Upper lobe of right lung (tissue), 1 donor: ENCODE results near the gene CNTNAP2. TPM values are rescaled to one million over a fixed set of nuclear protein-coding genes. Genes with fewer than 3 reads are reported as not detected.

ENCODE experiments used
- ATAC-seq: fragments of 200-7000 bp; cut with Tn5 transposase; one replicate; pipeline ENCODE4 v1.9.1; 2020; ENCODE audit warnings: mild to moderate bottlenecking, moderate library complexity
- DNase-seq: peaks from one replicate; pipeline ENCODE4 v3.0.0-alpha.2; 2020
- H3K27ac ChIP-seq: fragments of 200-600 bp; one replicate; pipeline ENCODE4 v1.8.0; 2022
- H3K27me3 ChIP-seq: fragments of 200-600 bp; one replicate; pipeline ENCODE4 v1.8.0; 2022; ENCODE audit warnings: mild to moderate bottlenecking
- H3K36me3 ChIP-seq: fragments of 200-600 bp; one replicate; pipeline ENCODE4 v1.8.0; 2022
- H3K4me1 ChIP-seq: fragments of 200-600 bp; one replicate; pipeline ENCODE4 v1.8.0; 2022
- H3K4me3 ChIP-seq: fragments of 200-600 bp; one replicate; pipeline ENCODE4 v1.8.0; 2022; ENCODE audit warnings: mild to moderate bottlenecking
- H3K9me3 ChIP-seq: fragments of 200-600 bp; one replicate; pipeline ENCODE4 v1.8.0; 2022
- intact Hi-C: fragments of 100-400 bp; cut with DNase I; formaldehyde crosslinking; loops from one replicate; pipeline ENCODE4 v1.11.0; 2022
- total RNA-seq: library from RNA; stranded (reverse); fragmentation: NEBNext Ultra II Directional; extraction: Animal tissue kit (Norgen Biotek cat#: 25700); gene quantifications from one replicate; pipeline ENCODE4 v1.2.1, GENCODE V29; 2021
- TF ChIP-seq, protein P1 (sequence below): fragments of 200-600 bp; IDR thresholded peaks from one replicate; pipeline ENCODE4 v1.8.0; 2022; ENCODE audit warnings: antibody characterized with exemption
- donor health status: DM: no; HTN: yes; CAD: no; lungs with severe emphysema.

CNTNAP2 gene
- total RNA-seq, 1 donor from 2014 or later = 0.41 TPM

DNA sequence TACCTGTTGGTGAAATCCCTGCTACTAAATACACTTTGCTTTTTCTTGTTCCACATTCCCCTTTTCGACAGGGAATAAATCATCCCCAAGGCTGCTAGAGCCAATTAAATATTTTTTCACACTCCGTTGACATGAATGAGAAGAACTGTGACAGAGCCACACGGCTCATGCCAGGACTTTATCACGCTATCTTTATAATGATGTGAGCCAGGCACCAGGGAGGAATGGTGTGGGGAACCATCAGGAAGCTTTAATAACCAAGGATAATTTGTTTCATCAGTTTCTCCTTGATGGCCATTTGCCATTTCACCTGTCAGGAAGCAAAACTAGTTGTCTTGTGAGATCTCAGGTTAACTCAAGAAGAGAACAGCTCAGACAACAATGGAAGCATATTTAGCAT lies 2280.9 kb downstream of the CNTNAP2 start:
- DNase-seq (no peak), ATAC-seq (no peak)
- no peaks in the 10 kb centered on the region for H3K4me1 ChIP-seq
- H3K36me3 ChIP-seq = no peaks in the 10 kb centered on the region
- peaks cover 26% of the 10 kb centered on the region for H3K27me3 ChIP-seq
- H3K4me3 ChIP-seq = no peak overlapping the region
- TF ChIP-seq, protein P1, sequence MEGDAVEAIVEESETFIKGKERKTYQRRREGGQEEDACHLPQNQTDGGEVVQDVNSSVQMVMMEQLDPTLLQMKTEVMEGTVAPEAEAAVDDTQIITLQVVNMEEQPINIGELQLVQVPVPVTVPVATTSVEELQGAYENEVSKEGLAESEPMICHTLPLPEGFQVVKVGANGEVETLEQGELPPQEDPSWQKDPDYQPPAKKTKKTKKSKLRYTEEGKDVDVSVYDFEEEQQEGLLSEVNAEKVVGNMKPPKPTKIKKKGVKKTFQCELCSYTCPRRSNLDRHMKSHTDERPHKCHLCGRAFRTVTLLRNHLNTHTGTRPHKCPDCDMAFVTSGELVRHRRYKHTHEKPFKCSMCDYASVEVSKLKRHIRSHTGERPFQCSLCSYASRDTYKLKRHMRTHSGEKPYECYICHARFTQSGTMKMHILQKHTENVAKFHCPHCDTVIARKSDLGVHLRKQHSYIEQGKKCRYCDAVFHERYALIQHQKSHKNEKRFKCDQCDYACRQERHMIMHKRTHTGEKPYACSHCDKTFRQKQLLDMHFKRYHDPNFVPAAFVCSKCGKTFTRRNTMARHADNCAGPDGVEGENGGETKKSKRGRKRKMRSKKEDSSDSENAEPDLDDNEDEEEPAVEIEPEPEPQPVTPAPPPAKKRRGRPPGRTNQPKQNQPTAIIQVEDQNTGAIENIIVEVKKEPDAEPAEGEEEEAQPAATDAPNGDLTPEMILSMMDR = no peak
- intact Hi-C loops = no loop called here
- H3K9me3 ChIP-seq = no peaks in the 10 kb centered on the region
- no peak overlapping the region for H3K27ac ChIP-seq

DNA sequence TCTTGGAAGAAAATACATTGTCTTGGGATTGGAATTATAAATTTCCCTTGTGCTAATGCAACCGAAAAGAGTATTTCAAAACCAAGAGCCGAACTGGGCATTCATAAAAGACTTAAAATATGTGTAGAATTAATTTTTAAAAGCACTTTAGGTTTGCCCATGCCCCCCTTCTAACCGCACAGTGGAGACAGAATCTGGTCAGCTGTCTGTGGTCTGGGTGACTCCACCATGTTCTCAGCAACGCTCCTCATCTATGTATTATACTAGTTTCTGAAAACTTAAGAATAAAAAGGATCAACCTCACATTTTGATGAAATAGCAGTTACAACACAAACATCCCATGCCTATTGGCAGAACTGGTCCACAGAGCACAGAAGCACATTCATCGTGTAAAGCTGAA lies 2281.4 kb downstream of the CNTNAP2 start:
- no peak overlapping the region for H3K27ac ChIP-seq
- TF ChIP-seq, protein P1 = no peak
- H3K36me3 ChIP-seq = no peaks in the 10 kb centered on the region
- intact Hi-C loops = no loop called here
- DNase-seq = no peak
- H3K4me1 ChIP-seq = no peaks in the 10 kb centered on the region
- no peak overlapping the region for H3K4me3 ChIP-seq
- no peak for ATAC-seq
- H3K9me3 ChIP-seq = no peaks in the 10 kb centered on the region
- peaks cover 26% of the 10 kb centered on the region for H3K27me3 ChIP-seq

DNA sequence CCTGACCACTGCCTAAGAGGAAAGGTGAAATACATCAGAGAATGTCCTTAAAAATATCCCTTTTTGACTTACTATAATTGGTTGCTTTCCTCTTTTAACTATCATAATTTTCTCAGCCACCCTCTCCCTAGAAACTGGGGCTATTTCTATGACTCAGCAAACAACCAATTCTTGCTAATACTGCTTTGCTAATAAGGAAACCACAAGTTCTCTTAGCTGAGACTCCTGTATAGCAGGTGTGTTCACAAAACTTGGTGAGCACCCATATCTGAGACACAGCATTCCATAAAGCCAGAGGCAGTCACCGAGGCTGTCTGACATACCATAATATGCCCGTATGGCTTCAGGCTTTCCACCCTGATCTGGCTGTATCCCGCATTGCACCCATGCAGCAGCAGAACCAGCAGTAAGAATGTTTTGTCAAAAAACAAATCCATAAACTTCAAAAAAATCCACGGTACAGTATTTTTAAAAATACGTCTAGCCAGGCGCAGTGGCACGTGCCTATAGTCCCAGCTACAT lies 2282.3 kb downstream of the CNTNAP2 start:
- intact Hi-C loops = no loop called here
- DNase-seq = no peak
- no peak for ATAC-seq
- no peaks in the 10 kb centered on the region for H3K9me3 ChIP-seq
- TF ChIP-seq, protein P1 = no peak
- H3K27ac ChIP-seq = no peak overlapping the region
- H3K27me3 ChIP-seq = peaks cover 26% of the 10 kb centered on the region
- H3K4me3 ChIP-seq = no peak overlapping the region
- H3K36me3 ChIP-seq = no peaks in the 10 kb centered on the region
- no peaks in the 10 kb centered on the region for H3K4me1 ChIP-seq

DNA sequence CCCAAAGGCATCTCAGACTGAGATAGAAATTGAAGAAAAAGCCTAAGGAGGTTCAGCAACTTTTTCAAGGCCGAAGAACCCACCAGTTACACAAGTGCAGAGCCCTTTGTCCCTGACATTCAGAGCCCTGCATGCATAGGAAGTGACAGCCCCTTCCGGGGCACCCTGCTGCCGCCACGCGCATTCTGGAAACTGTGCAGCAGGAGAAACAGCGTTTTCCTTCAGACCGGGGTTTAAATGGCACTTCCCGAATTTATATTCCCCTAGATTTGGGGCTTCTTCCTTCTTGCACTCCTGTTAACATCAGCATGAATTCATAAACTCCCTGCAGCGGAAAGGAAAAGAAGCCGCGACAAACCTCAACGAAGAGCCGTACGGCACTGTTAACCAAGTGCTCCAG lies 2283.5 kb downstream of the CNTNAP2 start:
- H3K36me3 ChIP-seq = no peaks in the 10 kb centered on the region
- H3K27me3 ChIP-seq = peaks cover 26% of the 10 kb centered on the region
- intact Hi-C loops = no loop called here
- ATAC-seq = no peak
- no peak for DNase-seq
- H3K4me1 ChIP-seq = no peaks in the 10 kb centered on the region
- no peaks in the 10 kb centered on the region for H3K9me3 ChIP-seq
- no peak overlapping the region for H3K4me3 ChIP-seq
- H3K27ac ChIP-seq = no peak overlapping the region
- TF ChIP-seq, protein P1 = no peak

DNA sequence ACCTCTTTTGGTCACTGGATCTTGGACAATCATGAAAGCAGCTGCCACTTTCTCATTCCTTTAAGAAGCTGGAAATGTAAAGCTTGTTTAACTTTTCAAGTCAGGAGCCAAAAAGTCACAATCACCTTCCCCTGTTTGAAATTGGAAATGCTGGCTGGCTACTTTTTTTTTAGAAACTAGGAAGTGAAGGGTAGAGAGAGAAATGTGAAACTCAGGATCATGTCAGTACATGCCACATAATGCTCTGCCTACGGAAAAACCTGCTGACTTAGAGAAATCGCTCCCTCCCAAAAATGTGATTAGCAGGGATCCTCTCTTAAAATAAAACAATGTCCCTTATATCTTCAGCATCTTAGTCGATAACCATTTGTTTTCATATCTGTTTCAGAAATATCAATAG lies 2285.6 kb downstream of the CNTNAP2 start:
- H3K4me1 ChIP-seq = no peaks in the 10 kb centered on the region

More for the DNA sequence above, 2285.6 kb downstream of the CNTNAP2 start:
- intact Hi-C loops = no loop called here
- no peaks in the 10 kb centered on the region for H3K9me3 ChIP-seq
- H3K4me3 ChIP-seq = no peak overlapping the region
- DNase-seq = no peak
- TF ChIP-seq, protein P1 = no peak
- peaks cover 18% of the 10 kb centered on the region for H3K27me3 ChIP-seq
- no peak overlapping the region for H3K27ac ChIP-seq
- no peaks in the 10 kb centered on the region for H3K36me3 ChIP-seq
- no peak for ATAC-seq
